Dendritic cell treated with granulocyte-macrophage colony-stimulating factor and Interleukin-4, amounts not matched to agents 40 ng/mL and 50 ng/mL, for 4 days (primary cell): ENCODE data around the gene KRTAP5-4.
"Not testable (repeated sequence)": the region's sequence is repeated elsewhere in the genome, so short reads cannot be mapped to it uniquely, and the experiment has no call there.

Source experiments
- H3K27ac Mint-ChIP-seq: one replicate; pipeline ENCODE4 v1.8.0; 2022; ENCODE audit warnings: mild to moderate bottlenecking, mixed read lengths
- H3K27me3 Mint-ChIP-seq: one replicate; pipeline ENCODE4 v1.8.0; 2022; ENCODE audit warnings: mild to moderate bottlenecking, mixed read lengths
- H3K36me3 Mint-ChIP-seq: one replicate; pipeline ENCODE4 v1.8.0; 2022; ENCODE audit warnings: low read depth, mixed read lengths
- H3K4me1 Mint-ChIP-seq: one replicate; pipeline ENCODE4 v1.8.0; 2022; ENCODE audit warnings: low read depth, mixed read lengths
- H3K4me3 Mint-ChIP-seq: one replicate; pipeline ENCODE4 v1.8.0; 2022; ENCODE audit warnings: mild to moderate bottlenecking, moderate library complexity, mixed read lengths
- H3K9me3 Mint-ChIP-seq: one replicate; pipeline ENCODE4 v1.8.0; 2022; ENCODE audit warnings: mixed read lengths
- intact Hi-C: fragments of 100-400 bp; cut with micrococcal nuclease; formaldehyde crosslinking; loops from one replicate; pipeline ENCODE4 v1.15.0; 2022

KRTAP5-4 gene

GRCh38 chr11:1648653-1649420, 26.9 kb upstream of the KRTAP5-4 start:
- H3K27ac Mint-ChIP-seq: no peak overlapping the region
- no peaks in the 10 kb centered on the region for H3K4me1 Mint-ChIP-seq
- no peaks in the 10 kb centered on the region for H3K9me3 Mint-ChIP-seq
- H3K4me3 Mint-ChIP-seq: no peak overlapping the region
- intact Hi-C loops: no loop called here
- H3K27me3 Mint-ChIP-seq: peaks cover 41% of the 10 kb centered on the region
- H3K36me3 Mint-ChIP-seq: no peaks in the 10 kb centered on the region

- Mint-ChIP-seq H3K4me3 (no peak overlapping the region), H3K4me1 (no peaks in the 10 kb centered on the region), H3K27me3 (peaks cover 37% of the 10 kb centered on the region), H3K36me3 (no peaks in the 10 kb centered on the region), H3K9me3 (no peaks in the 10 kb centered on the region), H3K27ac (no peak overlapping the region)
- intact Hi-C loops: no loop called here
These were observed 26.1 kb upstream of the KRTAP5-4 start for GRCh38 chr11:1647901-1648652.

GRCh38 chr11:1646540-1646939, 24.6 kb upstream of the KRTAP5-4 start:
- H3K4me1 Mint-ChIP-seq, H3K4me3 Mint-ChIP-seq, H3K36me3 Mint-ChIP-seq, H3K27ac Mint-ChIP-seq, intact Hi-C loops, H3K9me3 Mint-ChIP-seq: not testable (repeated sequence)
- peaks cover 29% of the 10 kb centered on the region for H3K27me3 Mint-ChIP-seq

- Mint-ChIP-seq H3K4me1 (no peaks in the 10 kb centered on the region), H3K36me3 (no peaks in the 10 kb centered on the region), H3K27me3 (peaks cover 26% of the 10 kb centered on the region), H3K27ac (no peak overlapping the region), H3K9me3 (no peaks in the 10 kb centered on the region), H3K4me3 (no peak overlapping the region)
- intact Hi-C loops: no loop called here
These were observed 23.5 kb upstream of the KRTAP5-4 start for GRCh38 chr11:1645357-1645821.

DNA sequence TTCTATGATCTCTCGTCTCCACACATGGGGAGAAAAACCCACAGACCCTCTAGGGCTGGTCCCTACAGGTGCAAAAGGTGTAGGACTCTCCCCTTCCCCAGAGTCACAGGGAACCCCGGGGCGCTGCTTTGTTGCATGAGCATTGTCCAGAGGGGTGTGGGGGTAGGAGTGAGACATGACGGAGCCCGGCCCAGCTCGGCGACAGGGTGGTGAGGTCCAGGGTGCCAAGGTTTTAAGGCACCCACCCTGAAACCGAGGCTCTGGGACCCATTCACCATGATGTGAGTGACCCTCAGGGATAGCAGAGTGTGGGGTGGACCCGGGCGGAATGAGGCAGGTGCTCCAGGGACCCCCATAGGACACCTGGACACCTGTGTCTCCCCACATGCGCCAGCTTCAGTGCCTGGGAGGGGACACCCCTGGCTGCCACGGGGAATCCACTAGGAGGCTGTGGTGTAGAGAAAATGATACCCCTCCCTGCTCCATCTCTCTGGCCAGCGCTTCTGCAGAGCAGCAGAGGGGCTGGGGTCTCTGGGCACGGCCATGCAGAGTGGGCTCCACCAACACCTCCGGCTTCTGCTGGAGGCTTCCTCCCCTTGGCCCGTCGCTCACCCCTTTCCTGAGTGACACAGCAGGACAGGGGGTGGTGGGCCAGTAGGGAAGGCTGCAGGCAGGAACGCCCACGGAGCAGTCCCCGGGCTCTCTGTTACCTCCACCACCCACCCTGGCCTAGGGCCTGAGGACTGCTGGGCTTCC, 22.8 kb upstream of the KRTAP5-4 start:
- no peaks in the 10 kb centered on the region for H3K4me1 Mint-ChIP-seq
- H3K27me3 Mint-ChIP-seq: peaks cover 32% of the 10 kb centered on the region
- H3K4me3 Mint-ChIP-seq: no peak overlapping the region
- no peaks in the 10 kb centered on the region for H3K36me3 Mint-ChIP-seq
- H3K27ac Mint-ChIP-seq: no peak overlapping the region
- intact Hi-C loops: no loop called here
- no peaks in the 10 kb centered on the region for H3K9me3 Mint-ChIP-seq

DNA sequence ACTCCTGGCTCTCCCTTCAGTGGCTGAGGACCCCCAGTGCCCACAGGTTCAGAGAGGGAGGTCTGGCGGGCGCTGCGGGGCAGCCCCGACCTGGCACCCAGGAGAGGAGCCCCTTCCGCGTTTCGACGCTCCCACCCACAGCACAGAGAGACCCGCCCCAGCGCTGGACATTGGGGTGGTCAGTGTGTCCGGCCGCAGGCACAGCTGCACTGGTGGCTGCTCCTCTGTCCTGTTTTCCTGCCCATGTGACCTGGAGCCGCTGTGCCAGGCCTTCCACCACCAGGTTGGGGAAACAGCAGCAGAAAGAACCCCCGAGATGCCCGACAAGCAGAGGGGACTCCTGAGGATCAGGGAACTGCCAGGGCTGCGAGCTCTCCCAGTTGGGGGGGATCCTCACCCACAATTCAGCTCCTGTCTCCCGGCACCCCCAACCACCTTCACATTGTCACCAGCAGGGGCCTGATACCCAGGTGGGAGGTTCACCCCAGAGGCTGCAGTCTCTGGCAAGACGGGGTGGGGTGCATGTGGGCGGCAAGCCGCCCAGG, 21.3 kb upstream of the KRTAP5-4 start:
- H3K4me3 Mint-ChIP-seq: no peak overlapping the region
- intact Hi-C loops: no loop called here
- H3K36me3 Mint-ChIP-seq: no peaks in the 10 kb centered on the region
- H3K9me3 Mint-ChIP-seq: no peaks in the 10 kb centered on the region
- H3K27ac Mint-ChIP-seq: no peak overlapping the region
- H3K4me1 Mint-ChIP-seq: no peaks in the 10 kb centered on the region
- H3K27me3 Mint-ChIP-seq: peaks cover 41% of the 10 kb centered on the region

GRCh38 chr11:1642288-1643145, 20.6 kb upstream of the KRTAP5-4 start:
- Mint-ChIP-seq H3K36me3 (no peaks in the 10 kb centered on the region), H3K9me3 (no peaks in the 10 kb centered on the region), H3K4me1 (no peaks in the 10 kb centered on the region), H3K4me3 (no peak overlapping the region), H3K27ac (no peak overlapping the region), H3K27me3 (peaks cover 42% of the 10 kb centered on the region)
- intact Hi-C loops: no loop called here

- Mint-ChIP-seq H3K27me3 (peaks cover 43% of the 10 kb centered on the region), H3K27ac (no peak overlapping the region), H3K9me3 (no peaks in the 10 kb centered on the region), H3K36me3 (no peaks in the 10 kb centered on the region), H3K4me3 (no peak overlapping the region), H3K4me1 (no peaks in the 10 kb centered on the region)
- intact Hi-C loops: no loop called here
These were observed 19.2 kb upstream of the KRTAP5-4 start for GRCh38 chr11:1641096-1641495.

GRCh38 chr11:1640076-1640946, 18.4 kb upstream of the KRTAP5-4 start:
- Mint-ChIP-seq H3K4me3 (no peak overlapping the region), H3K4me1 (no peaks in the 10 kb centered on the region), H3K9me3 (no peaks in the 10 kb centered on the region), H3K36me3 (no peaks in the 10 kb centered on the region), H3K27ac (no peak overlapping the region), H3K27me3 (peaks cover 40% of the 10 kb centered on the region)
- intact Hi-C loops: no loop called here

DNA sequence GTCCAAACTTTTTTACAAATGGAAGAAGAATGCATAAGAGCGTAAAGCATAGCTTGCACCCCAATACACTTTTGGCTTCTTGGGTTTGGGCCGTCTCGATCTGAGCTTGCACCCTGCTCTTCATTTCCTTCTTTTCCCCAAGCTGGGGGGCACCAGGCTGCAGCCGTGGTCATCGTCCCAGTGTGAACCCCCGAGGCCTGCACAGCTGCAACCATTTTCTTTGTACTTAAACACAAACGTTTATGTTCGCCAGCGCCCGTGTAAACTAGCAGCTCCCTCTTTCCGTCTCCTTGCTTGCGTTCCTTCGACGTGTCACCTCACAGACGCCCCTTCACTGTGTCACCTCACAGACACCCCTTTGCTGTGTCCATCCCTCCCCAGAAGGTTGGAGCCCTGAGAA, 17.7 kb upstream of the KRTAP5-4 start:
- H3K9me3 Mint-ChIP-seq: no peaks in the 10 kb centered on the region
- intact Hi-C loops: no loop called here
- no peaks in the 10 kb centered on the region for H3K36me3 Mint-ChIP-seq
- no peaks in the 10 kb centered on the region for H3K4me1 Mint-ChIP-seq
- H3K27ac Mint-ChIP-seq: no peak overlapping the region
- no peak overlapping the region for H3K4me3 Mint-ChIP-seq
- peaks cover 40% of the 10 kb centered on the region for H3K27me3 Mint-ChIP-seq

DNA sequence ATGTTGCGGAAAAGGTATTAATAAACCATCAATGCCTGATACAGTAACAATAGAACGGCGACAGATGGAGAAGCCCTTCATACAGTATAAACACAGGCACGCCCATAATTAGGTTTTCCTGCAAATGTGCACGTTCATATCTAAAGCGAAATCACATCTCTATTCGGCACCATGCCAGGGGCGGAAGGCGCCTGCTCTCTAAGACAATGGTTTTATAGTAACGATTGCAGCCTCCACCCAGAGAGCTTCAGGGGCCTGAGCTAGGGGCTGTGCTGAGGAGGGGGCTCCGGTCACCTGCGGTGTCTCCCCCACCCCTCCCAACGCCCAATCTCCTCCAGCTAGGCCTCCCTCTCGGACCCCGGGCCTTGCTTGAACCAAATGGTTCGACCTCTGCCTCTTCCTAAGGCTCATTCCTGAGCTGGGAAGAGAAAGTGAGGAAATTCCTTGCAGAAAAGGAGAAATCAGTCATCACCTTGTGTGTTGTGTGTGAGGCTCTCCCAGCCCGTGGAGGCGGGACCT, 17.2 kb upstream of the KRTAP5-4 start:
- H3K27me3 Mint-ChIP-seq: peaks cover 38% of the 10 kb centered on the region
- no peak overlapping the region for H3K4me3 Mint-ChIP-seq
- no peaks in the 10 kb centered on the region for H3K36me3 Mint-ChIP-seq
- no peak overlapping the region for H3K27ac Mint-ChIP-seq
- H3K4me1 Mint-ChIP-seq: no peaks in the 10 kb centered on the region
- H3K9me3 Mint-ChIP-seq: no peaks in the 10 kb centered on the region
- intact Hi-C loops: no loop called here

DNA sequence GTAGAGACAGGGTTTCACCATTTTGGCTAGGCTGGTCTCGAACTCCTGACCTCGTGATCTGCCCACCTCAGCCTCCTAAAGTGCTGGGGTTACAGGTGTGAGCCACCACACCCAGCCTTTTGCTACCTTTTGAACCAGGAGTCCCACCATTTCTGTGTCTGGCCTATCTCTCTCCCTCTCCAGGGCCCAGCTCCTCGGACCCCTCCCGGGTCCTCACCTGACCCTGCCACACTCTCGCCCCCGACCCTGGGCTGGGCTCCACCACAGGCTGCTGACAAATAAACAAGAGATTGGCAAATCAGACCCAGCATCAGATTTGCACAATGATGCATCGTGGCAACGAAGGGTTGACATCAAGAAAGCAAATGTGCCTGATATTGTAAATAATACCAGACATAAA, 16.4 kb upstream of the KRTAP5-4 start:
- Mint-ChIP-seq H3K9me3 (no peaks in the 10 kb centered on the region), H3K27me3 (peaks cover 42% of the 10 kb centered on the region), H3K36me3 (no peaks in the 10 kb centered on the region), H3K27ac (no peak overlapping the region), H3K4me1 (no peaks in the 10 kb centered on the region), H3K4me3 (no peak overlapping the region)
- intact Hi-C loops: no loop called here
